Stomach (tissue), 9 donors: Measurements from ENCODE around the gene CDH15. TPM values are rescaled to one million over a fixed set of nuclear protein-coding genes. Genes with fewer than 3 reads are reported as not detected.

Source experiments
- DNase-seq, 2 donors: peaks; one replicate each; pipeline versions ENCODE4 v3.0.0 to v3.0.0-alpha.2; 2013 to 2019
- H3K27ac ChIP-seq, 5 donors: fragments of 200-600 bp in 4 of 5; sonication (generic) in 4 of 5; one replicate each; pipeline ENCODE4 v1.5.1; 2013 to 2019; ENCODE audit warnings: mild to moderate bottlenecking in 1 of 5, moderate library complexity in 1 of 5
- H3K27me3 ChIP-seq, 3 donors: fragments of 200-600 bp; sonication (generic); one replicate each; pipeline ENCODE4 v1.5.1; 2017 to 2019; ENCODE audit warnings: mixed run types in 1 of 3
- H3K36me3 ChIP-seq, 4 donors: fragments of 200-600 bp; sonication (generic); 1 replicate in 3 of 4; 2 replicates in 1 of 4; pipeline ENCODE4 v1.5.1; 2016 to 2019
- H3K4me1 ChIP-seq, 4 donors: fragments of 200-600 bp; sonication (generic); one replicate each; pipeline ENCODE4 v1.5.1; 2016 to 2019
- H3K4me3 ChIP-seq, 4 donors: fragments of 200-600 bp; sonication (generic) in 3 of 4; one replicate each; pipeline ENCODE4 v1.5.1; 2016 to 2019; ENCODE audit warnings: mild to moderate bottlenecking in 1 of 4
- H3K9me3 ChIP-seq, 4 donors: fragments of 200-600 bp; sonication (generic); one replicate each; pipeline ENCODE4 v1.5.1; 2016 to 2019
- EP300 ChIP-seq: sonication (generic); formaldehyde crosslinking; IDR thresholded peaks from one replicate; pipeline ENCODE4 v1.6.1; 2017; ENCODE audit warnings: antibody characterized with exemption
- POLR2A ChIP-seq, 4 donors: fragments of 450-650 bp; IDR thresholded peaks; one replicate each; pipeline ENCODE4 v1.6.1; 2016; ENCODE audit warnings: antibody characterized with exemption in 4 of 4, control low read depth in 2 of 4, mild to moderate bottlenecking in 1 of 4, moderate library complexity in 1 of 4
- POLR2AphosphoS5 ChIP-seq, 3 donors: sonication (generic); formaldehyde crosslinking; IDR thresholded peaks; one replicate each; pipeline ENCODE4 v1.6.1; 2016; ENCODE audit warnings: antibody characterized with exemption in 3 of 3
- WGBS, 5 donors: extraction: QIAGEN DNeasy Blood & Tissue Kit in 3 of 5; methylation state at CpG; one replicate each; pipeline versions ENCODE4 v1.1.5 to v1.1.7; 2013 to 2018; 5-methylcytosine and 5-hydroxymethylcytosine counted together
- intact Hi-C: fragments of 100-400 bp; cut with DNase I; formaldehyde crosslinking; loops from one replicate; pipeline ENCODE4 v1.15.1; 2023; ENCODE audit warnings: low total_unique reads
- polyA plus RNA-seq, 3 donors: library from polyadenylated mRNA; stranded (reverse); fragments of 200-250 nt; gene quantifications; one replicate each; pipeline ENCODE4 v1.2.3, GENCODE V29; 2013
- total RNA-seq, 5 donors: library from RNA; depleted of rRNA; stranded (reverse); fragments of >200 nt; gene quantifications; one replicate each; pipeline versions ENCODE4 v1.1.0 to v1.2.3, GENCODE V29; 2014 to 2016
- TF ChIP-seq, protein P1 (sequence below), 7 experiments: fragments of 450-650 bp in 4 of 7; fragments of 200-600 bp in 3 of 7; sonication (generic) in 3 of 7; IDR thresholded peaks; one replicate each; pipeline ENCODE4 v1.5.1; 2016 to 2019; ENCODE audit warnings: antibody characterized with exemption in 7 of 7, control low read depth in 2 of 7, mild to moderate bottlenecking in 1 of 7
- donor health status: healthy with polysubstance abuse.
- donor health status: Bipolar disorder and iron deficiency.
- donor health status: healthy.

Gene CDH15
- total and polyA plus RNA-seq, 8 donors: 0.20 to 0.31 TPM; not detected in 6

DNA sequence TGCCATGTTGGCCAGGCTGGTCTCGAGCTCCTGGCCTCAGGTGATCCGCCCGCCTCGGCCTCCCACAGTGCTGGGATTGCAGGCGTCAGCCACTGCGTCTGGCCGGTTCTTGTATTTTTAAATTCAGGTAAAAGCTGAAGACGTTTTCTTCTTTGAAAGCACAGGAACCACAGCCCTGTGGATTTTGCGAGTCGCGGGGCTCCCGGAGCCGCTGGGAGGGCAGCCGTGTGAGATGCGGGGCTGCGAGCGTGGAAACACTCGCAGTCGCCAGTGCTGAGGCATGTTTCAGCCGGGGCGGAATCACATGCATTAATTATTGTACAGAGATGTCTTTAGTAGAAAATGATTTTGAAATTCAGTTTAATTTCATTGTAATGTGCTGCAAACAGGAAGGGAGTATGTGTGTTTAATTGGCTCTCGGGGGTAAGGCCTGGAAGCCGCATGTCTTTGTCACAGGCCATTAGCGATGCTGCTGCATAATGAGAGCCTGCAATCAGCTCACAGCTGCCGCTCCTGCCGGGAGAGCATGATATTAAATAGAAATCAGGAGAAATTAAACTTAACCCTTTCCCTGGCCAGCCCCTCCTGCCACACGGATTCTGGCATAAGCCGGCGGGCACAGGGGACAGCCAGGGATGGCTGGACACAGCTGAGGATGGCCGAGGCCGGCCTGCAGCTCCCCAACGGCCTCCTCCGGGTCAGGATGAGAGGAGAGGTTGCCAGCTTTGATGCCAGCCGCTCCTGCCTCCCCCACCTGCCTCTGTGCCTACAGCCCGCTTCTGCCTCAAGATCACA, 35.4 kb upstream of the CDH15 start:
- H3K27me3 ChIP-seq: no peaks in the 10 kb centered on the region
- intact Hi-C loops: no loop called here
- no peak overlapping the region for H3K27ac ChIP-seq
- peaks cover 39 to 99% (median 92%) of the 10 kb centered on the region in 4 donors for H3K36me3 ChIP-seq
- no peak overlapping the region for H3K4me3 ChIP-seq
- H3K4me1 ChIP-seq: no peaks in the 10 kb centered on the region
- TF ChIP-seq POLR2AphosphoS5 (IDR thresholded peaks at IDR 0.05): no peak
- TF ChIP-seq, protein P1, sequence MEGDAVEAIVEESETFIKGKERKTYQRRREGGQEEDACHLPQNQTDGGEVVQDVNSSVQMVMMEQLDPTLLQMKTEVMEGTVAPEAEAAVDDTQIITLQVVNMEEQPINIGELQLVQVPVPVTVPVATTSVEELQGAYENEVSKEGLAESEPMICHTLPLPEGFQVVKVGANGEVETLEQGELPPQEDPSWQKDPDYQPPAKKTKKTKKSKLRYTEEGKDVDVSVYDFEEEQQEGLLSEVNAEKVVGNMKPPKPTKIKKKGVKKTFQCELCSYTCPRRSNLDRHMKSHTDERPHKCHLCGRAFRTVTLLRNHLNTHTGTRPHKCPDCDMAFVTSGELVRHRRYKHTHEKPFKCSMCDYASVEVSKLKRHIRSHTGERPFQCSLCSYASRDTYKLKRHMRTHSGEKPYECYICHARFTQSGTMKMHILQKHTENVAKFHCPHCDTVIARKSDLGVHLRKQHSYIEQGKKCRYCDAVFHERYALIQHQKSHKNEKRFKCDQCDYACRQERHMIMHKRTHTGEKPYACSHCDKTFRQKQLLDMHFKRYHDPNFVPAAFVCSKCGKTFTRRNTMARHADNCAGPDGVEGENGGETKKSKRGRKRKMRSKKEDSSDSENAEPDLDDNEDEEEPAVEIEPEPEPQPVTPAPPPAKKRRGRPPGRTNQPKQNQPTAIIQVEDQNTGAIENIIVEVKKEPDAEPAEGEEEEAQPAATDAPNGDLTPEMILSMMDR (IDR thresholded peaks at IDR 0.05): no peak
- TF ChIP-seq EP300: no peak
- TF ChIP-seq POLR2A (IDR thresholded peaks at IDR 0.05): no peak
- no peaks in the 10 kb centered on the region for H3K9me3 ChIP-seq
- 90 to 94% (median 92%) methylated on average over 30 to 35 of the region's 35 CpGs for WGBS, 5 donors
- DNase-seq: no peak

DNA sequence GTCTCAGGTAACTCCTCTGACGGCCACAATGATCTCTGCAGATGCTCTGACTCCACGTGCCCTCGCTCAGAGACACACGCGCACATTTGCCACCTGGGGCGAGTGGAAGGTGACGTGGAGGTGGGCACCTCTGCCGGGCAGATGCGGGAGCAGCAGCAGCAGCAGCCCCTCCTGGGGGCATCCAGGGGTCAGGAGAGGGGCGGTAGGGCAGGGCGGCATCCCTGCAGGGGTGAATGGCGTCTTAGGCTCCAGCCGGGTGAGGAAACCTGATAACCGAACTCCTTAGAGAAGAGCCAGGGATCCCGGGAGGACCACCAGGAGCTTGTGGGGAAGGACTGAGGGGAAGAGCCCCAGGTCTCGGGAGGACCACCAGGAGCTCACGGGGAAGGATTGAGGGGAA, 34.6 kb upstream of the CDH15 start:
- Histone ChIP-seq H3K36me3 (peaks cover 47 to 99% (median 96%) of the 10 kb centered on the region in 4 donors), H3K27me3 (no peaks in the 10 kb centered on the region), H3K4me1 (no peaks in the 10 kb centered on the region), H3K9me3 (no peaks in the 10 kb centered on the region), H3K27ac (no peak overlapping the region), H3K4me3 (no peak overlapping the region)
- WGBS, 5 donors: 95 to 97% (median 96%) methylated on average over 17 of the region's 17 CpGs
- intact Hi-C loops: no loop called here
- no peak for DNase-seq
- TF ChIP-seq EP300 (no peak), POLR2AphosphoS5 (IDR thresholded peaks at IDR 0.05) (no peak), POLR2A (IDR thresholded peaks at IDR 0.05) (no peak)
- TF ChIP-seq, protein P1 (IDR thresholded peaks at IDR 0.05): no peak

DNA sequence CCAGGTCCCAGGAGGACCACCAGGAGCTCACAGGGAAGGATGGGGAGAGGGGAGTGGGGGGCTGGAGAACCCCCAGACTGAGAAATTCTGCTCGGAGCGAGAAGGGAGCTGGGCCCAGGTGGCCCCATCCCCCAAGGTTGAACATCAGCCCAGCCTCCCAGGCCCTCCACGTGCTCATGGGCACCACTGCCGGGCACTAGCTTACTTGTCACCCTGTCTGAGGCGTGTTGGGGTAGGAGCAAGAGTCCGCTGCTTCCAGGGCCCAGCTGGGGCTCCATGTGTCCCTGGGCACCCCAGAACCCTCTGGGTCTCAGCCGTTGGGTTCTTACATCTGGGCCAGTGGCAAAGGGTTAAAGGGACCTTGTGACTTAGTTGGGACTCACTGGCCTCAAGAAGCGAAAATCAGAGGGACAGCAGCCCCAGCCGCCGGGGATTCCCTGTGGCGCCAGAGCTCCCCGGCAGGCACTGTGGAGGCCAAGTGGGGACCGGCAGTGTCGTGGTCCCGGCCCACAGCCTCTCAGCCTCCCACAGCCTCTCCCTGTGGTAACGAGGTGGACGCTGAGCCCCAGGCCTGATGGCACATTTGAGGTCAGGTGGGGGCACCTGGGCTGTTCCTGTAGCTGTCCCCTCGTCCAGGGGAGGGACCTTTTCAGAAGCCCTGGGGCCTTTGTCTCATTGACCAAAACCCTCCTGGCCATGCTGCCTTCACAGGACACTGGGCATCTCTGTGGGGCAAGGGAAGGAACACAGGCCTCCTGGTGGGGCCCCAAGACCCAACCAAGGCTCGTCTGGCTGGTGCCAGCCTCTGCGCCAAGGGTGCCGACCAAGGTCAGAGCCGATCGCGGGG, 33.7 kb upstream of the CDH15 start:
- Histone ChIP-seq H3K27me3 (no peaks in the 10 kb centered on the region), H3K36me3 (peaks cover 47 to 99% (median 95%) of the 10 kb centered on the region in 4 donors), H3K9me3 (no peaks in the 10 kb centered on the region), H3K4me1 (no peaks in the 10 kb centered on the region), H3K4me3 (no peak overlapping the region), H3K27ac (no peak overlapping the region)
- intact Hi-C loops: no loop called here
- no peak for DNase-seq
- no peak for TF ChIP-seq EP300
- TF ChIP-seq POLR2A (IDR thresholded peaks at IDR 0.05): no peak
- no peak for TF ChIP-seq POLR2AphosphoS5 (IDR thresholded peaks at IDR 0.05)
- TF ChIP-seq, protein P1 (IDR thresholded peaks at IDR 0.05): no peak
- WGBS, 5 donors: 89 to 95% (median 93%) methylated on average over 19 to 24 of the region's 24 CpGs

DNA sequence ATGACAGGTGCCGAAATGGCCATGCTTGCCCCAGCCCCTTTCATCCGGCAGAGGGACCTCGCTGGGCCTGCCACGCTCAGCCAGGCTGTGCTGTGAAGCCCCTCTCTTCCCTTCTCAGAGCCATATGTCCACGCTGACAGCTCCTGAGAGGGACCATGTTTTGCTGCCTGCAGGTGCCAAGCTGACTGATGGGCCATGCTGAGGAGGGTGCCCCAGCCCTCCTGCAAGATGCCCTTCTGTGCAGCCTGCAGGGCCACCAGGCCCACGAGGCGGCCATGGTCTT, 33.1 kb upstream of the CDH15 start:
- H3K27me3 ChIP-seq: no peaks in the 10 kb centered on the region
- no peak overlapping the region for H3K27ac ChIP-seq
- no peaks in the 10 kb centered on the region for H3K9me3 ChIP-seq
- no peaks in the 10 kb centered on the region for H3K4me1 ChIP-seq
- TF ChIP-seq, protein P1 (IDR thresholded peaks at IDR 0.05): no peak
- TF ChIP-seq POLR2AphosphoS5 (IDR thresholded peaks at IDR 0.05) (no peak), POLR2A (IDR thresholded peaks at IDR 0.05) (no peak), EP300 (no peak)
- no peak overlapping the region for H3K4me3 ChIP-seq
- DNase-seq: no peak
- WGBS, 5 donors: 88 to 96% (median 93%) methylated on average over 3 to 7 of the region's 7 CpGs
- intact Hi-C loops: no loop called here
- peaks cover 41 to 99% (median 95%) of the 10 kb centered on the region in 4 donors for H3K36me3 ChIP-seq
